GM19452 (cell line): ENCODE results near the gene TSHZ2.
"Not testable (repeated sequence)": the region's sequence is repeated elsewhere in the genome, so short reads cannot be mapped to it uniquely, and the experiment has no call there.

Source experiments
- ATAC-seq: cut with Tn5 transposase; IDR thresholded peaks from one replicate; pipeline ENCODE4 v1.9.1; 2021; ENCODE audit not compliant: unreplicated experiment

The TSHZ2 gene

GRCh38 chr20:53403029-53403428 is 430.9 kb downstream of the TSHZ2 start:
- ATAC-seq, result no peak

- ATAC-seq, result no peak
Observed at GRCh38 chr20:53405139-53405538, 433.0 kb downstream of the TSHZ2 start.

- ATAC-seq, result no peak
Observed at GRCh38 chr20:53406580-53406979, 434.4 kb downstream of the TSHZ2 start.

GRCh38 chr20:53408691-53409446 is 436.7 kb downstream of the TSHZ2 start:
- ATAC-seq, result no peak

- ATAC-seq, result no peak
Observed at GRCh38 chr20:53409447-53409717, 437.2 kb downstream of the TSHZ2 start.

- no peak for ATAC-seq
Observed at GRCh38 chr20:53411129-53411528, 439.0 kb downstream of the TSHZ2 start.

- ATAC-seq, result no peak
Observed at GRCh38 chr20:53411891-53412290, 439.7 kb downstream of the TSHZ2 start.

- no peak for ATAC-seq
Observed at GRCh38 chr20:53412577-53413185, 440.5 kb downstream of the TSHZ2 start.

GRCh38 chr20:53413186-53413631 is 441.1 kb downstream of the TSHZ2 start:
- peak; percentile 92 for ATAC-seq

GRCh38 chr20:53413845-53414244 is 441.7 kb downstream of the TSHZ2 start:
- not testable (repeated sequence) for ATAC-seq

- no peak for ATAC-seq
Observed at GRCh38 chr20:53419693-53420460, 447.7 kb downstream of the TSHZ2 start.

GRCh38 chr20:53421343-53421742 is 449.2 kb downstream of the TSHZ2 start:
- ATAC-seq, result no peak

GRCh38 chr20:53422039-53422438 is 449.9 kb downstream of the TSHZ2 start:
- ATAC-seq, result no peak

GRCh38 chr20:53423587-53424146 is 451.5 kb downstream of the TSHZ2 start:
- ATAC-seq, result no peak

- no peak for ATAC-seq
Observed at GRCh38 chr20:53425481-53425880, 453.3 kb downstream of the TSHZ2 start.

- no peak for ATAC-seq
Observed at GRCh38 chr20:53425941-53426340, 453.8 kb downstream of the TSHZ2 start.

GRCh38 chr20:53426766-53427312 is 454.7 kb downstream of the TSHZ2 start:
- no peak for ATAC-seq

- no peak for ATAC-seq
Observed at GRCh38 chr20:53427951-53428350, 455.8 kb downstream of the TSHZ2 start.

- no peak for ATAC-seq
Observed at GRCh38 chr20:53428588-53428987, 456.4 kb downstream of the TSHZ2 start.

GRCh38 chr20:53428996-53429395 is 456.8 kb downstream of the TSHZ2 start:
- no peak for ATAC-seq

GRCh38 chr20:53434662-53435061 is 462.5 kb downstream of the TSHZ2 start:
- ATAC-seq, result no peak
